HG03571 (cell line): ENCODE data around the gene CRIM1.

Source experiments
- ATAC-seq: cut with Tn5 transposase; IDR thresholded peaks from one replicate; pipeline ENCODE4 v1.9.1; 2021; ENCODE audit not compliant: unreplicated experiment

Gene CRIM1

DNA sequence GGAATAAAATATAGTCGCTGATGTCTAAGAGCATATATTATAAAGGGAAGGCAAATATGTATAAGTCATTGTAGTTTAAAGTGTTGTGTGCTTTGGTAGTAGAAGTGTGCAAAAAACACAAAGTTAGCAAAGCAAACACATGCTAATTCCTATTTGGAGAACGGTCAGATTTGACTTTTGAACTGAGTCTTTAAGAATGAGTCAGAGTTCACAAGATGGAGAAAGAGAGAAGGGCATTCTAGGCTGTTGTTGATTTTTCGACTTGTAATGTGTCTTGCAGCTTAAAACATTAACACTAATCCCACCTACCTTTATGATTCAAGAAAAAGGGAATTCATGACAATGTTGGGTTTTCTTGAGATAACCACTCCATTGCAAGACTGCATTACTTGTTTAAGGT lies 98.1 kb downstream of the CRIM1 start:
- ATAC-seq, result no peak

- ATAC-seq, result no peak
Observed at GRCh38 chr2:36455011-36455410, 99.4 kb downstream of the CRIM1 start.

DNA sequence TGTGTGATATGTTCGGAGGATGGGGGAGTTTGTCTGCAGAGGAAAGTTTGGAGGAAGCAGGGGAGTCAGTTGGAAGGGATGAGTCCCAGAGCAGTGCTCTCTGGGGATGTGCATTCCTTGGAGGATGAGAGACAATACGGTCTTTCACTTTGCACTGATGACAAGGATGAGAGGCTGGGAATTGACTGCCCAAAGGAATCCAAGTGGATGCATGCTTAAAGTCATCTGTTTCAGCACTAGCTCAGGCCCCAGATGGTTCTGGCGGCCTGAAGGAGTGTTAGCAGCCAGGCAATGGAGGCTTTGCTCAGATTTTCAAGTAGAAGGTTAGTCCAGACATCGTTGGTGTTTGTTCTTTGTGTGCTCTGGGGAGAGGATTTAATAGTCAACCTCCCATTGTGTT lies 100.2 kb downstream of the CRIM1 start:
- no peak for ATAC-seq

DNA sequence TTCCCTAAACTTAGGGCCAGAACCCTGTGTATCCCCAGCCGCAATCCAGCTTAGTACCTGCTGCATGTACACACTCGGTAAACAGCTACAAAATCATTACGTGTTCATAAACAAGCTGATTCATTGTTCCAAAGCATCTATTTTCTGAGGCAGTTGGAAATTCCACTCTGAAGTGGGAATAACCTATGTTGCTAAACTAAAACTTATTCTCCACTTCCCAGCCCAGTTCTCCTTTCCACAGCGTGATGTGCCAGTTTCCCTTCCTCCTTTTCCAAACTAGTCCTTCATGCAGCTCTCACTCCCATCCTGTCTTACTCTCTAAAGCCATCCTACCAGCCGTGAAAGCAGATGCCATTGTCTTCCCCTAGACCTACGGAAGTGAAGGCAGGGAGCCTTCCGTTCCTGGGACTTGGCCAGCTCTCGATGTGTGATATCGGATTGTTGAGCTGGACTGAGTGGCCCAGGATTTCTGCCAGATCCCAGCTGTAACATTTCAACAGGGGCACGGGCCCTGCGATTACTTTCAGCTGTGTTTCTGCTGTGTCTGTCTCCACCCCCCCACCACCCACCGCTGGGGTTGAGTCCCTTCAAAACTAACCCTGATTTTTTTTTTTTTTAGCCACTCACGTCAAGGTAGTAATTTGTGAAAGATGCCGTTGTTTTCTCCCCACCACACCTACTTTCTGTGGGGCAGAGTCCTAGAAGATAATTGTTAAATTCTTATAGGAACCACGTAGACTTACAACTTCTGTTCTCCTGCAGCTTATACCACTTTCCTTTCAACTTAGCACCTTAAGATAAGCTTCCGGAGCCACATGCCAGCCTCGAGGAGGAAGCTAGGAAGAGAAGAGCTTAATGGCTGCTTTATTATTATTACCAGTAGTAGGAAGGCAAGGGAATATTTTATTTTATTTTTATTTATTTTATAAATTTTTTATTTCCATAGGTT lies 100.9 kb downstream of the CRIM1 start:
- ATAC-seq, result no peak

- no peak for ATAC-seq
Observed at GRCh38 chr2:36458106-36458505, 102.5 kb downstream of the CRIM1 start.

- ATAC-seq, result no peak
Observed at GRCh38 chr2:36459725-36460137, 104.2 kb downstream of the CRIM1 start.

DNA sequence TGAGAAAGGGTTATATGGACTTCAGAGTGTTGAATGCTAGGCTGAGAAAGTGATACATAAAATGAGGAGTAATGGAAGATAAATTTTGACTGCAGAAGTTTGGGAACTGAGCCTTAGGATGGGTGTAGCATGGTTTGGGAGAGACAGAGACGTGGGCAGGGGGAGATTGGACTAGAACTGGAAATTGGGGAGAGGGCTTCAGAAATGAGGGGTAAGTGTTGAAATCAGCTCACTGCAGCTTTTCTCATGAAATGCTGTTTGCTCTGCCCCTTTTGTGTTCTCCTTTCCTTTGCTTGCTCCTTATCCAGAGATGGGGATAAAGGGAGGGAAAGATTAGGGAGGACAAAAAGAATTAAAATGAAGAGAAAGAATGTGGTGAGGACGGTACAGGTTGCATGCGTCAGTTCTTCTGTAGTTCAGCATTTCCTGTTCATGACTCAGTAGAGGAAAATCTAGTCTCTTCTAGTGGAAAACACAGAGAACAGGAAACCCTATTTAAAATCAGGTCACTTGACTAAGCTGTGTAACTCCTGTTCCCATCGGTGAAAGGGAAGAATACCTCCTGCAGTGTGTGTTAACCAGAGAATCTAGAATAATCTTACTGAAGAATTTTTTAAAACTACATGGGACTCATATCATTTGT lies 105.6 kb downstream of the CRIM1 start:
- peak; percentile 61 for ATAC-seq

- no peak for ATAC-seq
Observed at GRCh38 chr2:36462311-36462935, 106.8 kb downstream of the CRIM1 start.

DNA sequence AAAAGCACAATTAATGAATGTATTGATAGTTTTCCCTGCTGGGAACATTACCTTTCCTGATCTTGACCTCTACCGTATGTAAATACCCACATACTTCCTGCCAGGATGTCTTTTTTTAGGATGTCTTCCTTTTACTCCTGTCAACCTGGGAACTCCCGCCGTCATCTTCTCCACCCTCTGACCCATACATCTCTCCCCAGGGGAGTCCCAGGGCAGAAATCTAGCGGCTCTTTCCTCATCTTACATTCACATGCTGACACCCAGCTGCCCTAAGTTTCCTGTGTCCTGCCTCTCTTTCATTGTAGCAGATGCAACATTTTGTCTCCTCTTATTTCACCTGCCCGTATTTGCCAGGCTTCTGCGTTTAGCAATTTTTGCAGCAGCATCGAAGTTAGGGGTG lies 107.8 kb downstream of the CRIM1 start:
- ATAC-seq, result no peak

GRCh38 chr2:36464006-36464721 lies 108.6 kb downstream of the CRIM1 start:
- no peak for ATAC-seq

DNA sequence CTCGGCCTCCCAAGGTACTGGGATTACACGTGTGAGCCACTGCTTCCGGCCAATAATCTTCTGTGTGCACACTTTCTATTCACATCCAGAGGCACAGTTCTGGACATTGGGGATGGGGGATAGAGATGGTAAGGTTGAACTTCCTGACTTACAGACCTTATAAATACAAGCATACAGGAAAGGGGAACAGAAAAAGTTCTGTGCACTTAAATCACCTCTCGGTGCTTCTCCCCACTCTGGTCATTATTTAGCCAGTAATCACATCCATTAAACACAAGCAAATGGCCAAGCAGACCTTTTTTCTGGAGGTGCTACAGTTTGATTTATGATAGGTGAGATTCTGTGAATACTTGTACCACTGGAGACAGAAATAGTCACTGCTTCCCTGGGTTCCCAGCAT lies 110.6 kb downstream of the CRIM1 start:
- ATAC-seq, result no peak

DNA sequence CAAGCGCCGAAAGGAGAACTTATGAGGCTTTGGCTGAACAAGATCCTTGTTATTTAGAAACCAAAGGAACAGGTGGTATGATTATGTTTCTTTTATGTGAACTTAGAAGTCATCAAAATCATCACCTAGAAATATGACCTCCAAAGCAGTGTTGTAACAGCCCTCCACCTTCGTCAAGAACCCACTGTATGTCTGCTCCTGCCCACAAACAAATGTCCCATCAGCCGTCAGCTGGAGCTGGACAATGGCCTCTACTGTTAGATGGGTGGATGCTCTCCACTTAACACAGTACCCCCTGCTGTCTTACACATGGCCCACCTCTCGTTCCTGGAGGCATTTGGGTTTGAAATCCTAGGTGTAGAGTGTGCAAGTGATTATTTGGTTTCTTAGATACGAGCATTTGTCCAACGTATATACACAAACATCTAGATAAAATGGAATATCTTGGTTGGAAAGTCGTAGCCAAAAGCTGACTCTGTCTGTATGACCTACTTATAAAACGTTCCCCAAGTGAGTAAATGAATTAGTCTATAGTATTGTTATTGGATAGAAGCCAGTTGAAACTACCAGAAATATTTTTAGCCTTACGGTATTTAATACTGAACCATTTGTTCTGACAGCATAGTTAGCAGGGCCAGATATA lies 113.0 kb downstream of the CRIM1 start:
- ATAC-seq, result no peak

DNA sequence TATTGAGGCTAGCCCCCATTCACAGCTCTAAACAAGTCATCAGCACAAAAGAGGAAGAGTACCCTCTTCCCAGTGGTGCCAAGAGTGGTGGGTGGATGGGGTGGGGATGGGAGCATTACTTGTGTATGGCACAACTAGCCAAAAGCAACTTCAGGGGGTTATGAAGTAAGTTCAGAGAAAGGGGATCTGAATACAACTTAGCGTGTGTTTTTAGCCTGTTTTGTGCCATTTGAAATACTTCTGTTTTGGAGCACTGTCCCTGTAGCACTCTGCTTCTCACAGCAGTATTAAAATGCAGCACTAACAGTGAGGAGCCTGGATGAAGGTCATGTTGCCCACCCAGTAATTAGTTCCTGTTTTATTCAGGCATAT lies 113.5 kb downstream of the CRIM1 start:
- no peak for ATAC-seq

- ATAC-seq, result no peak
Observed at GRCh38 chr2:36469710-36470109, 114.1 kb downstream of the CRIM1 start.

DNA sequence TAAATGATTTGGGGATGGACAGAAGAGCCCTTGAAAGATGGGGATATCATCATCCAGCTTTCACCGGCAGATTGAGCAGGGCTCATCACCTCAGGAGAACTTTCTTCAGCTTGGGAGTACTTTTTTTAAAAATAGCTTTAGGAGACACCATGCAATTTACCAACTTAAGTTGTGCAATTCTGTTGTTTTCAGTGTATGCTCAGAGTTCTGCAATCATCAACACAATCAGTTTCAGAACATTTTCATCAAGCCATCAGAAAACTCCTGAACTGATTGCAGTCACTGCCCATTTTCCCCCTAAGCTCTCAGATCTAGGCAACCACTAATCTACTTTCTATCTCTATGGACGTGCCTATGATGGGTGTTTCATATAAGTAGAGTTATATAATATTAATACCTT lies 117.7 kb downstream of the CRIM1 start:
- no peak for ATAC-seq

DNA sequence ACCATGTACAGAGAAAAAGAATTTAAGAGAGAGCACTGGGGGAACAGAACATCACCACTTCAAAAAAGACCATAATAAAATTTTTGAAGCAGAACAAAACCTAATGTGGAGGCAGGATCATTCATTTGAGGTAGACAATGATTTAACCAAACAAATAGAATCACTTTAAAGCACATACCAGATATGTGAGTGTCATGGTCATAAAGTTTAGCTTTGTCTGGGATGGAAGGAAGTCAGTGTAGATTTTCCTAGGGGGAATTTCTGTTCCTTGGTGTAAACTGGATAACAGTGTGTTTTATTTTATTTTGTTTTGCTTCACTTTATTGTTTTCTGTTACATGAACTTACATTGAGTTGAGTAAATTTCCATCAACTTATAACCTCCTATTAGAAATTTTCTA lies 120.8 kb downstream of the CRIM1 start:
- ATAC-seq, result no peak

DNA sequence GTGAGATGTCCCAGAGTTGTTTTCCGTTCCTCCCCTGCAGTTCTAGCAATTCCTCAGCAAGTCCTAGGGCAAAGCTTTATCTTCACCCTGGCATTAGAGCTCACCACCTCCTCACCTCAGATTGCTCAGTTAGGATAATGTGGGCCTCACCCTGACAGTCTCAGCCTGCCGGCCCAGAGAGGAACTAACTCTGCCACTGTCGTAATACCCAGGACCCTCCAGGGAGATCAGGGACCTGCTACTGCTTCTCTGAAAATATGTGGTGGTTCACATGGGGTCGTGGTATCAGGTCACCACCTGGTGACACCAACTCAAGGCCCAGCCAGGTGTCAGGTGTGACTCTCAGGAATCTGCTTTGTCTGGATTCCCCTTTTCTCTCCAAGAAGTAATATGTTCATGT lies 121.7 kb downstream of the CRIM1 start:
- ATAC-seq, result no peak

DNA sequence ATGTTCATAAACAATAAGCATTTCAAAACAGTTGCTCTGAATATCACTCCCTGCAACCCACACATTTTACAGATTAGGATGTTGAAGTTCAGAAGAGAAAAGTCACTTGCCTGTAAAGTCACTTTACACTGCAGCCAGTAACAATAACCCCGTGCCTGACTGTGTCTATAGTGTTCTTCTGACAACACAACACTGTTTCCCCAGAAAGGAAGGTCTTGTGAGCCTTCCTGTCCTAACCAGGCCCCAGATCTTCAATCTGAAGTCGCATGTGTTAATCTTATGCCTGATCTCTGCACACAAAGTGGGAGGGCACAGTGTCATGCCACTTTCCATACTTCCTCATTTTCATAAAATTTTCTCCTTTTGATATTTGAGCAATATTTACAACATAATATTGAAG lies 122.2 kb downstream of the CRIM1 start:
- no peak for ATAC-seq

DNA sequence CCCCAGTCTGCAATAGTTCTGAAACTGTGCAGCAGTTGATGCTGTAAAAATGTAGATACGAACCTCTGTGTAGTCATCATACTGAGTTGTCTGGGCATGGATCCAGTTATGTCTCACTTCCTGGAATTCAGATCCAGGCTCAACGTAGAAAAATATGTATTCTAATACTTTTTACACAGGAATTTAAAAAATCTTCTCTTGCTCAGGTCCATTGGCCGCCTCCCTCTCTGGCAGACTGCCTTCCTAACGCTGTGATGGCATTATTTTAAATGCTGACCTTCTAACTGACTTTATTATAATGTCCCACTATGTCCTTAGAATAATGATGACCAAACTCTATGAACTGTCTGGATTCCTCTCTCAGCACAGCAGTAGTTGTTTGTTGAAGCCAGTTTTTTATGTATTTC lies 122.8 kb downstream of the CRIM1 start:
- no peak for ATAC-seq

- no peak for ATAC-seq
Observed at GRCh38 chr2:36478999-36479398, 123.4 kb downstream of the CRIM1 start.

- ATAC-seq, result no peak
Observed at GRCh38 chr2:36479406-36479805, 123.8 kb downstream of the CRIM1 start.
